ENCODE data around the gene MICAL2.

The MICAL2 gene

GRCh38 chr11:12171921-12172320, 61.5 kb downstream of the MICAL2 start:
- no peak for DNase-seq (ENCODE audit: low read depth)

GRCh38 chr11:12172493-12173013, 62.2 kb downstream of the MICAL2 start:
- no peak for DNase-seq (ENCODE audit: low read depth)

DNA sequence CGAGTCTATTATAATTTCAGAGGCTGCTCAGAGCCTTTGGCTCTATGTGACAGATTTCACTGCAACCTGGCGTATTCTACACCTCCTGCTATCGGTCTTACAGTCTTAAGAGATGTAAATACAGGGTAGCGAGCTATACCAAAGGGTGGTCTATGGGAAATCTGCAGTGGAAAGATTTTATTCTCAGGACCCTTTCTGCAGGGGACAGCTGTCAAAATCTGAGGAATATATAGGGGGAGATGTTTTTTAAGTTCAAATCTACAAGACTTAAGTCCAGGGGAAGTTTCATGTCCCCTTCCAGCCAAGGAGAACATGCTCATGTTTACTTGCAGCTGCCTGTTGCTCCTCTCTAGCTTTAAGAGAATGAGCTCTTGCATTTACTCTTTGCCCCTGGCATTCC, 62.7 kb downstream of the MICAL2 start:
- no peak for DNase-seq (ENCODE audit: low read depth)

DNA sequence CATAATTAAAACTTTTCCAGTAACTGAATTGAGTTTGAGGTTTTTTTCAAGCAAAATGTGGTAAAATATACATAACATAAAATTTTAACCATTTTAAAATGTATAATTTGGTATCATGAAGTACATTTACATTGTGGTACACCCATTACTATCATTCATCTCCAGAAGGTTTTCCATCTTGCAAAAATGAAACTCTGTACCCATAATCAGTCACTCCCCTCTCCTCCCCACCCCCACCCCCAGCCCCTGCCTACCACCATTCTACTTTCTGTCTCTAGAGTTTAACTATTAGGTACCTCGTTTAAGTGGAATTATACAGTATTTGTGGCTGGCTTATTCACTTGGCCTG, 63.7 kb downstream of the MICAL2 start:
- DNase-seq (ENCODE audit: low read depth), result no peak

DNA sequence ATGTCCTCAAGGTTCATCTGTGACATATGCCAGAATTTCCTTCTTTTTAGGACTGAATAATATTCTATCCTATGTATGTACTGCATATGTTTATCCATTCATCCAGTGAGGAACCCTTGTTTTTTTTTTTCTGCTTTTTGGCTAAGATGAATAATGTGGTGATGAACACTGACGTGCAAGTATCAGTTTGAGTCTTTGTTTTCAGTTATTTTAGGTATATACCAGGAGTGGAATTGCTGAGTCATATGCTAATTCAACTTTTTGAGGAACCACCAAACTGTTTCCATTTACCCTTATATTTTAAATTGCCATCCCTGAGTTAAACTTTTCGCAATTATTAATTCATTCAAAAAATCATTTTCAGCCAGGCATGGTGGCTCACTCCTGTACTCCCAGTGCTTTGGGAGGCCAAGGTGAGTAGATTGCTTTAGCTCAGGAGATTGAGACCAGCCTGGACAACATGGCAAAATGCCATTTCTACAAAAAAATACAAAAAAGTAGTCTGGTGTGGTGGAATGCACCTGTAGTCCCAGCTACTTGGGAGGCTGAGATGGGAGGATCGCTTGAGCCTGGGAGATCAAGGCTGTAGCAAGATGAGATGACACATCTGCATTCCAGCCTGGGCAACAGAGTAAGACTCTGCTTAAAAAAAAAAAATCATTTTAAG, 64.2 kb downstream of the MICAL2 start:
- DNase-seq (ENCODE audit: low read depth), result no peak

DNA sequence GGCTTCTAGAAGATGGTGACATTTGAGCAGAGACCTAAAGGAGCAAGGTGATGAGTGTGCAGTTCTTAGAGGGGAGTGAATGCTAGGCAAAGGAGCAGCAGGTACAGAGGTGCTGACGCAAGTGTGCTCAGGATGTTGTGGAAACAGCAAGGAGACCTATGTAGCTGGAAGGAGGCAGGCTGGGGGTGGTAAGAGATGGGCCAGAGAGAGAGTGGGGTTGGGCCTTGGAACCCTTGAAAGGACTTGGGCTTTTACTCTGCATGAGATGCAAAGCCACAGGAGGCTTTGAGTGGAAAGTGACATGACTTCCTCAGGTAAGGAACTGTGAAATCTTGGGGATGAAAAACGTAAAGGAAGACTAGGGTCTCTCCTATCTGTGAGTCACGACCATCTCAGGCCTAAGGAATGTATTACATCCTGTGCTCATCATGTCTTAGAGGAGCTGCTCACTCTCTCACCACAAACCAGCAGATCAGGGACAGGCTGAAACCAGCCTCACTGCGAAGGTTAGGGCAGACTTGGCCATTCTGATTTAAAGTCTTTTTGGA, 65.4 kb downstream of the MICAL2 start:
- DNase-seq (ENCODE audit: low read depth), result peak; percentile 58

GRCh38 chr11:12176410-12176809, 66.0 kb downstream of the MICAL2 start:
- no peak for DNase-seq (ENCODE audit: low read depth)

GRCh38 chr11:12177739-12178338, 67.4 kb downstream of the MICAL2 start:
- no peak for DNase-seq (ENCODE audit: low read depth)

- no peak for DNase-seq (ENCODE audit: low read depth)
These were observed 68.6 kb downstream of the MICAL2 start for GRCh38 chr11:12179019-12179418.

DNA sequence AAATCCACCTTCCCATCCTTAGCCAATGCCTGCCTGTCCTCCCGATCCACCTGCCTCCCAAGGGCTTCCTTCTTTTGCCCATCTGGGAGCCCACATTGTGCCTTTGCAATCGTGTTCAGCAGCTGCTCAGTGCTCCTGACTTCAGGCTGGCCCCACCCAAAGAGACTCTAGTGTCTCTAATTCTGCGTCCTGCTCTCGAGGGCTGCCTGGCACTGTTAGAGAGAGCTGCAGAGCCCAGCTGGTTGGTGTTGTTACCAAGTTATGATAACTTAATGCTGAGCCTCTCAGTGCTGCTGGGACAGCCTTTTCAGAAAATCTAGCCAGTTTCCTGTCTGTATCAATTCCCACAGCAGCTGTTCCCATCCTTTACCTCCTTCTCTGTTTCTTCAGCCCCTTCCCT, 69.1 kb downstream of the MICAL2 start:
- no peak for DNase-seq (ENCODE audit: low read depth)

GRCh38 chr11:12180257-12181205, 70.1 kb downstream of the MICAL2 start:
- DNase-seq (ENCODE audit: low read depth), result no peak

GRCh38 chr11:12182302-12182675, 71.9 kb downstream of the MICAL2 start:
- DNase-seq (ENCODE audit: low read depth), result no peak

GRCh38 chr11:12182676-12183541, 72.5 kb downstream of the MICAL2 start:
- DNase-seq (ENCODE audit: low read depth), result peak; percentile 89

GRCh38 chr11:12183827-12184620, 73.6 kb downstream of the MICAL2 start:
- DNase-seq (ENCODE audit: low read depth), result no peak

DNA sequence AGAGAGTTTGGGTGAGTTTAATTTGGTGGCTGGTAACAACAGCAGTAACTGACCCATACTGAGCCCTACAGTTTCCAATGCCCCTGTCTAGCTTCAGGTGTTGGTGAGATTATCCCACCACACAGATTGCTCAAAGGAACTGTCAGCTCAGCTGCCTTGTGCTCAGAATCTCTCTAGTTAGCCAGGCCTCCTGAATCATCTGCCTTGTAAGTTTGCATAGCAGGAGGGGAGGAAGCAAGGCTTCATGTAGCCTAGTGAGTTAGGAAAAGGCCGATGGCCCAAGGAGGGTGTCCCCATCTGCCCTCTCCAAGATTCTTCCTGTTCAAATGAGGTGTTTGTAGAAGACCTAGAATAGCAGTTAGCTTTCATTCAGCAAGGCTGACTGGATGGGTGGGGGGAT, 74.3 kb downstream of the MICAL2 start:
- DNase-seq (ENCODE audit: low read depth), result no peak

DNA sequence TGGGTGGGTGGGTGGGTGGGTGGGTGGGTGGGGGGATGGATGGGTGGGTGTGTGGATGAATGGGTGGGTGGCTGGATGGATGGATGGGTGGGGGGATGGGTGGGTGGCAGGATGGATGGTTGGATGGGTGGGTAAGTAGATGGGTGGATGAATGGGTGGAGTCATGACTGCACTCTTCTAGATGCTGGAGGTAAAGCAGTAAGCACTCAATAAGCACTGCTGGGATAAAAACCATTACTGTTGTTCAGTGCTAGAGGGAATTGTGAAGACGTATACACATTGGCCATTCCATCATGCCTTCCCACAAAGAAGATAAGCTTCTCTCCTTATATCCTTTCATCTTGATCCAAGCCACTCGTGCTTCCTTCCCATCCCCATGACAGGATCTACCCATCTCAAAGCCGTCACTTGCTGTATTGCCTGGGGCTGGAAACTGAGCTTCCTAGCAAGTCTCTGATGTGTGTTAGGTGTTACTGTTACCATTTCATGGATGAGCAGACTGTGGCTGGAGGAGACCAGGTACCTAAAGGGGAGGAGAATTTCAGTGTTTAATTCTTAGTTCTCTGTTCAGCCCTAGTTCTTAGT, 74.8 kb downstream of the MICAL2 start:
- DNase-seq (ENCODE audit: low read depth), result no peak

DNA sequence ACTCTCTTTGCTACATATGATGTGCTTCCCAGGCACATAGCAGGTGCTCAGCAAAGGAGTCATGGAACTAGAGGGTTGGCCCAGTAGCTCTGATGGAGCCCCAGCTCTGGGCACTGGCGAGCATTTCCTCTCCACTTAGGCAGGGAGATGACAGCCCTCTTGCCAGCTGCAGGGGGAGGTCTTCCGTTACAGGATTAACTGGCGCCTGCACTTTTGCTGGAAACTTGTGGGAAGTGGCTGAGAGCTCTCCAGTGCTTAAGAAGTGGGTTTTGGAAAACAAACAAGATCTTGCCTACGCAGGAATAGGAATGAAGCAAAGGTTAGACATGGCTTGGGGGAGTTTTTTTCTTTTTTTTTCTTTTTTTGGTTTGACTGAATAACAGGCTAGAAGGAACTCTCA, 75.5 kb downstream of the MICAL2 start:
- DNase-seq (ENCODE audit: low read depth), result peak; percentile 55

DNA sequence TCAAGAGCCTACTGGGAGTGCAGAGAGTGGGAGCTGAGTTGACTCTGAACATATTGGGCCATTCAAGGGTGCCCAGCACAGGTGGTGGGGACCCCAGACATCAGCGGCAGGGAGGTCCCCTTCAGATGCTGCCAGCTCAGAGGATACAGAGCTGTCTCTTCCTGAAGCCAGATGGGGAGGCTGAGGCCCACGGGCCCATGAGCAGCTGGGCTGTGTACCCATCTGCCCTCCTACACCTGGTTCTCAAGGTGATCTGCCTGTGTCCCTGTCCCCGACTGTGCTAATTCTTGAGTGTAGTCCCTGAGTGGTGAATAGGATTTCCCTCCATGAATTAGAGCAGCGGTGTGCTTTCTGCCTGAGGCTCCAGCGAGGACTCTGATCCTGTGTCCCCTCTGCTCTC, 76.3 kb downstream of the MICAL2 start:
- DNase-seq (ENCODE audit: low read depth), result no peak

- DNase-seq (ENCODE audit: low read depth), result no peak
These were observed 77.0 kb downstream of the MICAL2 start for GRCh38 chr11:12187399-12187798.

- DNase-seq (ENCODE audit: low read depth), result no peak
These were observed 78.3 kb downstream of the MICAL2 start for GRCh38 chr11:12188548-12189317.
